Measurements from ENCODE around the gene TBC1D22B. TPM values are rescaled to one million over a fixed set of nuclear protein-coding genes. Genes with fewer than 3 reads are reported as not detected.
A peak's percentile ranks its signal among the peaks of the same experiment; 100 is the strongest.

TBC1D22B gene, protein sequence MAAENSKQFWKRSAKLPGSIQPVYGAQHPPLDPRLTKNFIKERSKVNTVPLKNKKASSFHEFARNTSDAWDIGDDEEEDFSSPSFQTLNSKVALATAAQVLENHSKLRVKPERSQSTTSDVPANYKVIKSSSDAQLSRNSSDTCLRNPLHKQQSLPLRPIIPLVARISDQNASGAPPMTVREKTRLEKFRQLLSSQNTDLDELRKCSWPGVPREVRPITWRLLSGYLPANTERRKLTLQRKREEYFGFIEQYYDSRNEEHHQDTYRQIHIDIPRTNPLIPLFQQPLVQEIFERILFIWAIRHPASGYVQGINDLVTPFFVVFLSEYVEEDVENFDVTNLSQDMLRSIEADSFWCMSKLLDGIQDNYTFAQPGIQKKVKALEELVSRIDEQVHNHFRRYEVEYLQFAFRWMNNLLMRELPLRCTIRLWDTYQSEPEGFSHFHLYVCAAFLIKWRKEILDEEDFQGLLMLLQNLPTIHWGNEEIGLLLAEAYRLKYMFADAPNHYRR
- 10 to 100 TPM in 1 of 2 donors, 1 to 10 TPM in 1; 7.7 to 11.6 TPM for total RNA-seq

DNA sequence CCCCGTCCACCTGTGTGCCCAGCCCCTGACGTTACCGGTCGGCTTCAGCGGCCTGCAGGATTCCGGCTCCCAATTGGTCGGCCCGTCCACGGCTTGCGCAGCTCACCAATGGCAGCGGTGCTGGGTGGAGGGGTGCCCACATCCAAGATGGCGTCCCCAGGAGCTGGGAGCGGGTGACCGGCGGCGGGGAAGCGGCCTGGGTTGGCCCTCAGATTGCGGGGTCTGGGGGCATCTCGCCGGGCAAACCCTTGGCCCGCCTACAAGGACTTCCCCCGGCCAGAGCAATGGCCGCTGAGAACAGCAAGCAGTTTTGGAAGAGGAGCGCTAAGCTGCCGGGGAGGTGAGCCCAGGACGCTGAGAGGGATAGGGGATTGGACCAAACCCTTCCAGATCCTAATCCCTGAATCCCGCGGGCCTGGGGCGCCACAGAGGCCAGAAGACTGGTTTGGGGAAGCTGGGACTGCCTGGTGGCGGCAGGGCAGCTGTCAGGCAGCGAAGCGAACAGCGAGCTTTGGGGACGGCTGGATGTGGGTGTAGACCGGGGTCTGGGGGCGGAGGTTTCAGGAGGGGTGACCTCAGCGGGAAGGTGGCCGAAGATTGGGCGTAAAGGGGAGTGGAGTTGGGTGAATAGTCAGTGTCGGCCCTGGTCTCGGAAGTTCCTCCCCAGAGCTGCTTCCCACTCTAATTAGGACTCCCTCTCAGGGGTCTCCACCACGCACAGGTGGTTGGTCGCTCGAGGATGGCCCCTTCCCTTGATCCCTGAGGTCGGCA lies at the start of gene TBC1D22B, which contains the start of gene TMEM217:
Gene TBC1D22B (plus strand): TSS at position 139 of the 771 bp plus-strand sequence. CDS start 146 bp downstream, at position 285.
Gene TMEM217 (minus strand): TSS at position 511 of the 771 bp plus-strand sequence. CDS start 39,114 bp downstream, outside the sequence.
- DNase-seq (ENCODE audit: low spot score) = peak; percentile 74

DNA sequence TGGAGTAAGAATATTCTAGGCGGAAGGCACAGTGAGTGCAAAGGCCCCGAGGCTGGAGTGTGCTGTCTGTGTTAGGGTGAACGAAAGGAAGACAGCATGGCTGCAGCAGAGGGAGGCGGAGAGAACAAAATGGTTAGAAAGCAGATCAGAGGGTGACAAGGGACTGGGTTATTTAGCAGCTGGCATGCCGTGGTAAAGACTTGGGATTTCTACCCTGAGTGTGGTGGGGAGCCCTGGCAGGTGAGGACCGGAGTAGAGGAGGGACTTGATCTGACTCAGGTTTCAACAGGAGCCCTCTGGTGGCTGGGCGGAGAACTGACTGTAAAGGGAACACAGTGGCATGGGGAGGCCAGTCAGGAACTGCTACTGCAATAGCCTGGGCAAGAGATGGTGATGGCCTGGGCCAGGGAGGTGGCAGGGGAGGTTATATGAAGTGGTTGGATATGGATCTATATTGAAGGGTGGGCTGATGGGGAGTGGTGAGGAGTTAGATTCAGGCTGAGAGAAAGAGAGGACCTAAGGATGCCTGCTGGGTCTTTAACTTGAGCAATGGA lies 49.6 kb upstream of the TBC1D22B start:
- H3K4me3 ChIP-seq = no peak overlapping the region
- no peak overlapping the region for H3K27ac ChIP-seq
- ATAC-seq (ENCODE audit: insufficient number of reproducible peaks, low FRiP score, low read depth) (no peak), DNase-seq (ENCODE audit: low spot score) (peak; percentile 48)
- H3K9me3 ChIP-seq = no peaks in the 10 kb centered on the region
- no peaks in the 10 kb centered on the region for H3K36me3 ChIP-seq
- peaks cover 0 to 4% of the 10 kb centered on the region in 2 donors for H3K4me1 ChIP-seq (ENCODE audit: control insufficient read depth in 1 of 2, low read depth in 2 of 2)
- H3K27me3 ChIP-seq (replicated peaks; ENCODE audit: insufficient read depth) = no peaks in the 10 kb centered on the region
- TF ChIP-seq, protein P1, sequence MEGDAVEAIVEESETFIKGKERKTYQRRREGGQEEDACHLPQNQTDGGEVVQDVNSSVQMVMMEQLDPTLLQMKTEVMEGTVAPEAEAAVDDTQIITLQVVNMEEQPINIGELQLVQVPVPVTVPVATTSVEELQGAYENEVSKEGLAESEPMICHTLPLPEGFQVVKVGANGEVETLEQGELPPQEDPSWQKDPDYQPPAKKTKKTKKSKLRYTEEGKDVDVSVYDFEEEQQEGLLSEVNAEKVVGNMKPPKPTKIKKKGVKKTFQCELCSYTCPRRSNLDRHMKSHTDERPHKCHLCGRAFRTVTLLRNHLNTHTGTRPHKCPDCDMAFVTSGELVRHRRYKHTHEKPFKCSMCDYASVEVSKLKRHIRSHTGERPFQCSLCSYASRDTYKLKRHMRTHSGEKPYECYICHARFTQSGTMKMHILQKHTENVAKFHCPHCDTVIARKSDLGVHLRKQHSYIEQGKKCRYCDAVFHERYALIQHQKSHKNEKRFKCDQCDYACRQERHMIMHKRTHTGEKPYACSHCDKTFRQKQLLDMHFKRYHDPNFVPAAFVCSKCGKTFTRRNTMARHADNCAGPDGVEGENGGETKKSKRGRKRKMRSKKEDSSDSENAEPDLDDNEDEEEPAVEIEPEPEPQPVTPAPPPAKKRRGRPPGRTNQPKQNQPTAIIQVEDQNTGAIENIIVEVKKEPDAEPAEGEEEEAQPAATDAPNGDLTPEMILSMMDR (IDR thresholded peaks at IDR 0.05) = peak; percentile 64

More for the DNA sequence above, at the start of gene TBC1D22B, which contains the start of gene TMEM217:
- TF ChIP-seq, protein P1 (IDR thresholded peaks at IDR 0.05) = no peak
- no peaks in the 10 kb centered on the region for H3K9me3 ChIP-seq
- H3K4me1 ChIP-seq (ENCODE audit: control insufficient read depth in 1 of 2, low read depth in 2 of 2) = peaks cover 18 to 35% of the 10 kb centered on the region in 2 donors
- peak within 1 kb of the TSS; percentile 91 for H3K4me3 ChIP-seq
- peak within 1 kb of the TSS; percentile 90 to 93 for H3K27ac ChIP-seq
- H3K27me3 ChIP-seq (replicated peaks; ENCODE audit: insufficient read depth) = no peaks in the 10 kb centered on the region
- ATAC-seq (ENCODE audit: insufficient number of reproducible peaks, low FRiP score, low read depth) = peak; percentile 93
- H3K36me3 ChIP-seq = no peaks in the 10 kb centered on the region

DNA sequence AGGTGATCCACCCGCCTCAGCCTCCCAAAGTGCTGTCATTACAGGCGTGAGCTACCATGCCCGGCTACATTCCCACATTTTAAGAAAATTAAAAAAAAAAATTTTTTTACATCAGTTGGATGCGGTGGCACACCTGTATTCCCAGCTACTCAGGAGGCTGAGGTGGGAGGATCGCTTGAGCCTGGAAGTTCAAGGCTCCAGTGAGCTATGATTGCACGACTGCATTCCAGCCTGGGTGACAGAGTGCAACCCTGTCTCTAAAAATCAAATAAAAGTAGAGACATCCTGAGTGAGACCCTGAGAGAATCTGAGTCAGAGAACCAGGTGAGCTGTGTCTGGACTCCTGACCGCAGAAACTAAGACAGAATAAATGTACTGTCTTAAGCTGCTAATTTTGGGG lies 48.8 kb upstream of the TBC1D22B start:
- H3K9me3 ChIP-seq = no peaks in the 10 kb centered on the region
- no peaks in the 10 kb centered on the region for H3K36me3 ChIP-seq
- DNase-seq (ENCODE audit: low spot score) = no peak
- H3K4me3 ChIP-seq = no peak overlapping the region
- TF ChIP-seq, protein P1 (IDR thresholded peaks at IDR 0.05) = no peak
- H3K4me1 ChIP-seq (ENCODE audit: control insufficient read depth in 1 of 2, low read depth in 2 of 2) = peaks cover 0 to 4% of the 10 kb centered on the region in 2 donors
- H3K27me3 ChIP-seq (replicated peaks; ENCODE audit: insufficient read depth) = no peaks in the 10 kb centered on the region
- H3K27ac ChIP-seq = no peak overlapping the region
- ATAC-seq (ENCODE audit: insufficient number of reproducible peaks, low FRiP score, low read depth) = no peak

DNA sequence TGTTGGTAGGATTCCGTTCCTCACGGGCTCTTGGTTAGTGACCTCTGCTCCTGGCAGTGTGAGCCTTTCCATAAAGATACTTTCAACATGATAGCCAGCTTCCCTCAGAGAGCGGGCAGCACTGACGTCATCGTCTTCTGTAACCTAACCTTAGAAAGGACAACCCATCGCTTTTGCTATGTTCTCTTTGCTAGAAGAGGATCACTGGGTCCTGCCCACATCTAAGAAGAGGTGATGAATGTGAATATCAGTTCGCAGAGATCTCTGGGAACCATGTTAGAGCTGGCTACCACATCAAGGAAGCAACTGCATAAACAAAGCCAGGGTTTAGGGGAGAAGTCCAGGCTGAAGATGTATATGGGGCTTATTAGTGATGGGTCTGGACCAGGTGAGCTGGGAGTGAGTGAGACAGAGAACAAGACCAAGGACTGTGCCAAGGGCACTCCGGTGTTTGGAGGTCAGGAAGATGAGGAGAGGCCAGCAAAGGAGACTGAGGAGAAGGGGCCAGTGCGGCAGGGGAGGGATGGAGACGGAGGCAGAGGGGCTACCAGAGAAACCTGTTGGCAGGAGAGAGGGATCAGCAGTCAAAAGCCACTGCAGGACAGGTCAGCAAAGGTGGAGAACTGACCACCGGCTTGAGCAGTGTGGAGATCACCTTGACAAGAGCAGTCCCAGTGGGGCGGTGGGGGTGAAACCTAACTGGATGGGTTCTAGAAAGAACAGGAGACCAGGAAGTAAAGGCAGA lies 47.9 kb upstream of the TBC1D22B start:
- Histone ChIP-seq H3K4me3 (no peak overlapping the region), H3K27me3 (replicated peaks; ENCODE audit: insufficient read depth) (no peaks in the 10 kb centered on the region), H3K4me1 (ENCODE audit: control insufficient read depth in 1 of 2, low read depth in 2 of 2) (peaks cover 0 to 4% of the 10 kb centered on the region in 2 donors), H3K27ac (no peak overlapping the region), H3K36me3 (no peaks in the 10 kb centered on the region), H3K9me3 (no peaks in the 10 kb centered on the region)
- TF ChIP-seq, protein P1 (IDR thresholded peaks at IDR 0.05) = no peak
- ATAC-seq (ENCODE audit: insufficient number of reproducible peaks, low FRiP score, low read depth) = no peak
- DNase-seq (ENCODE audit: low spot score) = no peak

Data from thoracic aorta (tissue), 2 donors.